Measurements from ENCODE around the gene ECD.

ECD gene

DNA sequence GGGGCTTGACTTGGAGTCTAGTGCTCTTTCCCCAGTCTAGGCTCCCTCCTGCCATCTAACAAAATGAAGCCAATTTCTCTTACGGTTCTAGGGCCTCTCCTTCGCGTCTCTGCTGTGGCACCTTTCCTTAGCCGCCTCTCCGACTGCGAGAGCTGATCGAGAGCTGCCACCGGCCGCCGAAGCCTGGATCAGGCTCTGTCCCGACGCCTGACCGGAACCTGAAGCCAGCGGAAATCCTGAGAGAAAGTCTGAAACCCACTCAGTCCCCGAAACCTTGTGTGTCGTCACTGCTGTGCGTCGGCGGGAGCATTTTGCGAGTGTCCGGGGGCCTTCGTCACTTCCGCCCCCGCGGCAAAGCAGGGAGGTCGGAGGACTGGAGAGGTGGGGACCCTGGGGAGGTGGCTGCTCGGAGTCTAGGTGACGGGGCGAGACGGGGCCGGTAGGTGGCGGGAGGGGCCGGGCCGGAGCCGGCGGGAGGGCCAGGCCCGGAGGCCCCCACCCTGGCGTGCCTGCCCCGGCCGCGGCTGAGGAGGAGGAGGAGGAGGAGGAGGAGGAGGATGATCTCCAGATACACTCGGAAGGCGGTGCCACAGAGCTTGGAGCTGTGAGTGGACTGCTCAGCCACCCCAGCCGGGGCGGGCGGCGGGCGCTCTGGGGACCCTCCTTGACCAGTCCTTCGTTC, at the start of gene ECD, which contains the start of gene FAM149B1:
Gene ECD (minus strand): TSS at position 226 of the 682 bp plus-strand sequence. CDS start 4,071 bp downstream, outside the sequence.
Gene FAM149B1 (plus strand): TSS at position 337 of the 682 bp plus-strand sequence. CDS start 221 bp downstream, at position 558.
- Histone ChIP-seq H3K4me1 (ENCODE audit: control insufficient read depth, insufficient read depth, low read length) (no peaks in the 10 kb centered on the region), H3K4me3 (ENCODE audit: low read length) (peak within 1 kb of the TSS; percentile 85), H3K9me3 (ENCODE audit: control insufficient read depth, insufficient read depth, low read length) (no peaks in the 10 kb centered on the region), H3K36me3 (ENCODE audit: control insufficient read depth, insufficient read depth, low read length) (peaks cover under 1% of the 10 kb centered on the region; the same call in 1 of the 2 replicates), H3K27ac (ENCODE audit: low read length) (no peak within 1 kb of the TSS), H3K27me3 (ENCODE audit: control insufficient read depth, insufficient read depth, low read length) (no peaks in the 10 kb centered on the region)
- WGBS (ENCODE audit: insufficient coverage, insufficient read length) = no CpG with 5 or more reads among the region's 49 CpGs
- peak; percentile 81 for DNase-seq (ENCODE audit: low read depth, low spot score)

- Histone ChIP-seq H3K4me3 (ENCODE audit: low read length) (no peak overlapping the region), H3K4me1 (ENCODE audit: control insufficient read depth, insufficient read depth, low read length) (no peaks in the 10 kb centered on the region), H3K27ac (ENCODE audit: low read length) (no peak overlapping the region), H3K9me3 (ENCODE audit: control insufficient read depth, insufficient read depth, low read length) (no peaks in the 10 kb centered on the region), H3K27me3 (ENCODE audit: control insufficient read depth, insufficient read depth, low read length) (no peaks in the 10 kb centered on the region), H3K36me3 (ENCODE audit: control insufficient read depth, insufficient read depth, low read length) (no peaks in the 10 kb centered on the region; the same call in 1 of the 2 replicates)
- WGBS (ENCODE audit: insufficient coverage, insufficient read length) = no CpG with 5 or more reads among the region's 1 CpG
- no peak for DNase-seq (ENCODE audit: low read depth, low spot score)
Observed at GRCh38 chr10:73215749-73216148, 47.9 kb upstream of the ECD start.

DNA sequence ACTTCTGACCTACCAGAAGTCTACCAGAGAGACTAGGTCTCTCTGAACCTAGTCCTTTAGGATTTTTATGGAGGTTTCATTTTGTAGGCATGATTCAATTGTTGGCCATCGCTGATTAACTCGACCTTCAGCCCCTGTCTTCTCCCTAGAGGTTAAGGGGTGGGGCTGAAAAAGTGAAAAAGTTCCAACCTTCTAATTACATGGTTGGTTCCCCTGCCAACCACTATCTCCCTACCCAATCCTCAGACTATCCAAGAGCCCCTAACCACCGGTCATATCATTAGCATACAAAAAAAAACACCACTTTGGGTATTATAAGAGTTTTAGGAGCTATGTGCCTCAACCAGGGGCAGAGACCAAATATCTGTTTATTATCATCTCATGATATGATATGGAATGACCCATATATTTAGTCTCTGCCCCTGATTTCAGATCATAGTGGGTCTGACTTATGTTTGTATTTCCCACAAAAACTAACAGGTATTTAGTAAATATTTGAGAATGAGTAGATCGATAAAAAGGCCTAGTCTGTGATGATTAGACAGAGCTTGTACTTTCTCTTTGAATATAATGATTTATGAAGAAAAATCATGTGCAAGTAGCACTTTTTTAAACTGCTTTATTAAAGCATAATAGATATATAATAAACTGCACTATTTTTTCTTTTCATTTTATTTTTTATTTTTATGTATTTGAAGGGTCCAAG, 43.5 kb upstream of the ECD start:
- WGBS (ENCODE audit: insufficient coverage, insufficient read length) = no CpG with 5 or more reads among the region's 4 CpGs
- no peak overlapping the region for H3K27ac ChIP-seq (ENCODE audit: low read length)

GRCh38 chr10:73210395-73211105, 42.7 kb upstream of the ECD start:
- Histone ChIP-seq H3K27me3 (ENCODE audit: control insufficient read depth, insufficient read depth, low read length) (no peaks in the 10 kb centered on the region), H3K4me3 (ENCODE audit: low read length) (no peak overlapping the region), H3K27ac (ENCODE audit: low read length) (no peak overlapping the region), H3K4me1 (ENCODE audit: control insufficient read depth, insufficient read depth, low read length) (no peaks in the 10 kb centered on the region), H3K9me3 (ENCODE audit: control insufficient read depth, insufficient read depth, low read length) (no peaks in the 10 kb centered on the region), H3K36me3 (ENCODE audit: control insufficient read depth, insufficient read depth, low read length) (no peaks in the 10 kb centered on the region)
- WGBS (ENCODE audit: insufficient coverage, insufficient read length) = no CpG with 5 or more reads among the region's 3 CpGs
- DNase-seq (ENCODE audit: low read depth, low spot score) = no peak

More for the DNA sequence above, 43.5 kb upstream of the ECD start:
- Histone ChIP-seq H3K27me3 (ENCODE audit: control insufficient read depth, insufficient read depth, low read length) (no peaks in the 10 kb centered on the region), H3K36me3 (ENCODE audit: control insufficient read depth, insufficient read depth, low read length) (no peaks in the 10 kb centered on the region), H3K4me3 (ENCODE audit: low read length) (no peak overlapping the region), H3K9me3 (ENCODE audit: control insufficient read depth, insufficient read depth, low read length) (no peaks in the 10 kb centered on the region), H3K4me1 (ENCODE audit: control insufficient read depth, insufficient read depth, low read length) (no peaks in the 10 kb centered on the region)
- no peak for DNase-seq (ENCODE audit: low read depth, low spot score)

DNA sequence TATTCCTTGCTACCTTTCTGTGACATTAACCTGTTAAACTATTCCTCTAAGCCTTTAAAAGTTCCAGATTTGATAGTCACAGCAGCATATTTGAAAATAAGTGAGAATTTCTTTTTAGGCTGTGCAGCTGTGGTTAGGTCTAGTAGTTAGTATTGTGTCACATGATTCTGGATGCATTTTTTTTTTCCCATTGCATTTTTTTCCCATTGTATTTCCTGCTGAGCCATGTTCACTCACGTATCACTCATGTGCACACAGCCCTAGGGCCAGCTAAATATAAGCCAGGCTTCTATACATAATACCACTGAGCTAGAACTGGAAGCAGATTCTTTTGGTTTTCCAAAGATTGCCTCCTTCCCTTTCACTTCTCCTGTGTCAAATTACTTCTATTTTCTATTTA, 41.9 kb upstream of the ECD start:
- no peak overlapping the region for H3K27ac ChIP-seq (ENCODE audit: low read length)
- DNase-seq (ENCODE audit: low read depth, low spot score) = no peak
- no peaks in the 10 kb centered on the region for H3K9me3 ChIP-seq (ENCODE audit: control insufficient read depth, insufficient read depth, low read length)
- H3K4me1 ChIP-seq (ENCODE audit: control insufficient read depth, insufficient read depth, low read length) = no peaks in the 10 kb centered on the region
- no CpG with 5 or more reads among the region's 1 CpG for WGBS (ENCODE audit: insufficient coverage, insufficient read length)
- no peaks in the 10 kb centered on the region for H3K36me3 ChIP-seq (ENCODE audit: control insufficient read depth, insufficient read depth, low read length)
- H3K27me3 ChIP-seq (ENCODE audit: control insufficient read depth, insufficient read depth, low read length) = no peaks in the 10 kb centered on the region
- H3K4me3 ChIP-seq (ENCODE audit: low read length) = no peak overlapping the region

DNA sequence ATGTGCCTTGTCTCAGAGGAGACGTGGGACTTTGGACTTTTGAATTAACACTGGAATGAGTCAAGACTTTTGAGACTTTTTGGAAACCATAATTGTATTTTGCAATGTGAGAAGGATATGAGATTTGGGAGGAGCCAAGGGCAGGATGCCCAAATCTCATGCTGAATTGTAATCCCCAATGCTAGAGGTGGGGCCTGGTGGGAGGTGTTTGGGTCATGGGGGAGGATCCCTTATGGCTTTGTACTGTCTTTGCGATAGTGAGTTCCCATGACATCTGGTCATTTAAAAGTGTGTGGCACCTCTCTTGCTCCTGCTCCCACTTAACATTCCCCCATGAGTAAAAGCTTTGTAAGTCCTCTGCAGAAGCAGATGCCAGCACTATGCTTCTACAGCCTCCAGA, 40.1 kb upstream of the ECD start:
- Histone ChIP-seq H3K27me3 (ENCODE audit: control insufficient read depth, insufficient read depth, low read length) (no peaks in the 10 kb centered on the region), H3K4me1 (ENCODE audit: control insufficient read depth, insufficient read depth, low read length) (no peaks in the 10 kb centered on the region), H3K9me3 (ENCODE audit: control insufficient read depth, insufficient read depth, low read length) (no peaks in the 10 kb centered on the region), H3K36me3 (ENCODE audit: control insufficient read depth, insufficient read depth, low read length) (no peaks in the 10 kb centered on the region), H3K4me3 (ENCODE audit: low read length) (no peak overlapping the region), H3K27ac (ENCODE audit: low read length) (no peak overlapping the region)
- DNase-seq (ENCODE audit: low read depth, low spot score) = no peak
- WGBS (ENCODE audit: insufficient coverage, insufficient read length) = no CpG with 5 or more reads among the region's 2 CpGs

GRCh38 chr10:73206385-73206784, 38.6 kb upstream of the ECD start:
- no peaks in the 10 kb centered on the region for H3K9me3 ChIP-seq (ENCODE audit: control insufficient read depth, insufficient read depth, low read length)
- DNase-seq (ENCODE audit: low read depth, low spot score) = no peak
- no peak overlapping the region for H3K4me3 ChIP-seq (ENCODE audit: low read length)
- H3K27ac ChIP-seq (ENCODE audit: low read length) = no peak overlapping the region
- no CpG with 5 or more reads among the region's 5 CpGs for WGBS (ENCODE audit: insufficient coverage, insufficient read length)
- H3K27me3 ChIP-seq (ENCODE audit: control insufficient read depth, insufficient read depth, low read length) = no peaks in the 10 kb centered on the region
- H3K36me3 ChIP-seq (ENCODE audit: control insufficient read depth, insufficient read depth, low read length) = no peaks in the 10 kb centered on the region
- H3K4me1 ChIP-seq (ENCODE audit: control insufficient read depth, insufficient read depth, low read length) = no peaks in the 10 kb centered on the region

GRCh38 chr10:73205890-73206289, 38.1 kb upstream of the ECD start:
- no CpG with 5 or more reads among the region's 1 CpG for WGBS (ENCODE audit: insufficient coverage, insufficient read length)
- Histone ChIP-seq H3K36me3 (ENCODE audit: control insufficient read depth, insufficient read depth, low read length) (no peaks in the 10 kb centered on the region), H3K4me1 (ENCODE audit: control insufficient read depth, insufficient read depth, low read length) (no peaks in the 10 kb centered on the region), H3K9me3 (ENCODE audit: control insufficient read depth, insufficient read depth, low read length) (no peaks in the 10 kb centered on the region), H3K27me3 (ENCODE audit: control insufficient read depth, insufficient read depth, low read length) (no peaks in the 10 kb centered on the region), H3K4me3 (ENCODE audit: low read length) (no peak overlapping the region), H3K27ac (ENCODE audit: low read length) (no peak overlapping the region)
- no peak for DNase-seq (ENCODE audit: low read depth, low spot score)

DNA sequence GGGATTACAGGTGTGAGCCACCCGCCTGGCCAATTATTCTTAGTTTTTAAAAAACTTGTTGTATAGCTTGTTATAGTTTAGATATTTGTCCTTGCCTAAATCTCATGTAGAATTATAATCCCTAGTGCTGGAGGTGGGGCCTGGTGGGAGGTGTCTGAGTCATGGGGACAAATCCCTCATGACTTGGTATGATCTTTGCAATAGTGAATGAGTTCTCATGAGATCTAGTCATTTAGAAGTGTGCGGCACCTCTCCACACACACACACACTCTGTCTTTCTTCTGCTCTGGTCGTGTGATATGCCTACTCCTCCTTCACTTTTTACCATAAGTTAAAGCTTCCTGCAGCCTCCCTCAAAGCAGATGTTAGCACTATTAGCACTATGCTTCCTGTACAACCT, 37.3 kb upstream of the ECD start:
- WGBS (ENCODE audit: insufficient coverage, insufficient read length) = no CpG with 5 or more reads among the region's 3 CpGs
- Histone ChIP-seq H3K36me3 (ENCODE audit: control insufficient read depth, insufficient read depth, low read length) (no peaks in the 10 kb centered on the region), H3K4me3 (ENCODE audit: low read length) (no peak overlapping the region), H3K27ac (ENCODE audit: low read length) (no peak overlapping the region), H3K4me1 (ENCODE audit: control insufficient read depth, insufficient read depth, low read length) (no peaks in the 10 kb centered on the region), H3K9me3 (ENCODE audit: control insufficient read depth, insufficient read depth, low read length) (no peaks in the 10 kb centered on the region), H3K27me3 (ENCODE audit: control insufficient read depth, insufficient read depth, low read length) (no peaks in the 10 kb centered on the region)
- DNase-seq (ENCODE audit: low read depth, low spot score) = no peak

GRCh38 chr10:73190188-73190587, 22.4 kb upstream of the ECD start:
- WGBS (ENCODE audit: insufficient coverage, insufficient read length) = no CpG with 5 or more reads among the region's 5 CpGs
- no peaks in the 10 kb centered on the region for H3K36me3 ChIP-seq (ENCODE audit: control insufficient read depth, insufficient read depth, low read length)

More at GRCh38 chr10:73190188-73190587, 22.4 kb upstream of the ECD start:
- DNase-seq (ENCODE audit: low read depth, low spot score) = no peak
- no peaks in the 10 kb centered on the region for H3K4me1 ChIP-seq (ENCODE audit: control insufficient read depth, insufficient read depth, low read length)
- H3K9me3 ChIP-seq (ENCODE audit: control insufficient read depth, insufficient read depth, low read length) = no peaks in the 10 kb centered on the region
- H3K27me3 ChIP-seq (ENCODE audit: control insufficient read depth, insufficient read depth, low read length) = no peaks in the 10 kb centered on the region
- H3K4me3 ChIP-seq (ENCODE audit: low read length) = no peak overlapping the region
- no peak overlapping the region for H3K27ac ChIP-seq (ENCODE audit: low read length)
